ENCODE results near the gene SLC1A2.

SLC1A2 gene

GRCh38 chr11:35414311-35414710, 5.0 kb downstream of the SLC1A2 start:
- H3K4me3 ChIP-seq (ENCODE audit: low read depth, low read length) = no peak overlapping the region

GRCh38 chr11:35413598-35413997, 5.8 kb downstream of the SLC1A2 start:
- H3K4me3 ChIP-seq (ENCODE audit: low read depth, low read length) = no peak overlapping the region

GRCh38 chr11:35412285-35412684, 7.1 kb downstream of the SLC1A2 start:
- H3K4me3 ChIP-seq (ENCODE audit: low read depth, low read length) = no peak overlapping the region

DNA sequence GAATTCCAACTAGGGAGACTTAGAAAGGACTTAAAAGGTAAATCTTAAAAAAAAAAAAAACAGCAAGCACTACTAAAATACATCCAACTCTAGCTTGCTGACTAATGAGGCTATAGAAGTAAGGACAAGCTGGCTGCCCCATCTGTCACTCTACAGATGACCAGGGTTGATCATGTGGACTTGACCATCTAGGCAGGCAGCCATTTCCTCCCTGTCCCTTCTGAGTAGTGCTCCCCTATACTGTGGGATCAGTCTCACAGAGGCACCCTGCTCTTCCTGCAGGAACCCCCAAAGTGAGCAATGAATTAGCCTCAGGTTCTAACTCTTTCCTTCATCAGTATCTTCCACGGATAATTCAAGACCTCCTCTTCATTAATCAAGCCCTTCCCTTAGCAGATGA, 12.3 kb downstream of the SLC1A2 start:
- H3K4me3 ChIP-seq (ENCODE audit: low read depth, low read length) = no peak overlapping the region

DNA sequence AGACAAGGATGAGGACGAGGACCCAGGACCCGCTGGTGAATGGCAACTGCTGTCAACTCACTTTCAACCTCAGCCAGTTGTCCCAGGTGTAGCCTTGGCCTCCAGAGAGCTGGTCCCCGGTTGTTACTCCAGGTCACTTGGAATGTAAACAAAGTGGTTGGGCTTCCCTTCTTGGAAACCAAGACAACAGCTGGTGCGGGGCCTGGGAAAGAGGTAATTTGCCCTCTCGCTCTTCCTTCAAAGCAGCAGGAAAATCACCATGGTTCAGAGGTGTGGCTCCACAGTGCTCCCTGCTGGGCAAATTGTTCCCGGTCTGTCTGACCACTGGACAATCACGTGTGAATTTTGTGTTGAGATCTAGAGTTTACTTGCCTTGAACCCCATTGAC, 15.0 kb downstream of the SLC1A2 start:
- H3K4me3 ChIP-seq (ENCODE audit: low read depth, low read length) = no peak overlapping the region

DNA sequence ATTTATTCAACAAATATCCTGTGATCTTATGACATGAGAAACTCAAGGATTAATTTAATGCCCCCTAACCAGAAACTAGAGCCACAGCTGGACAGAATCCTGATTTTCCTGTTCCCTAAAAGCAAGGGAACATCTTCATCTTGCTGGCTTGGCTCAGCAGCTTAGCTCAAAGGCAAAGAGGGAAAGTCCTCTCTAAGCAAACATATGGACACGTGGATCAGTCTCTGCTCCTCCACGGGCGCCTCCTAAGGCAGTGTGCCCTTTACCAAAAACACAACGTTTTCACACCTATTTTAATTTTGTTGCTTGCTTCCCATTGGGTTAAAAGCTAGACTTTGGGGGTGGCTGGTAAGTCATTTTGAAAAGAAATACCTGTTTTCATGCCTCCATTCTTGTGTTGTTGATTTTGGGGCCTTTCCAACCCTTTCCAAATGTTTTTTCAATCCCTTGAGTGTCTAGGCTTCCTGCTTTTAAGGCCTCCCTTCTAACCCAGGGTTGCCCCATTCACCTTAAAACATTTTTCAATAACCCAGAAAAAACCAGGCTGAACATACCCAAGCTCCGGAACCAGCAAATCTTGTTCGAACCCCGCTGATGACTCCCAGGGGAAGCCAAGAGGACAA, 15.5 kb downstream of the SLC1A2 start:
- H3K4me3 ChIP-seq (ENCODE audit: low read depth, low read length) = no peak overlapping the region

DNA sequence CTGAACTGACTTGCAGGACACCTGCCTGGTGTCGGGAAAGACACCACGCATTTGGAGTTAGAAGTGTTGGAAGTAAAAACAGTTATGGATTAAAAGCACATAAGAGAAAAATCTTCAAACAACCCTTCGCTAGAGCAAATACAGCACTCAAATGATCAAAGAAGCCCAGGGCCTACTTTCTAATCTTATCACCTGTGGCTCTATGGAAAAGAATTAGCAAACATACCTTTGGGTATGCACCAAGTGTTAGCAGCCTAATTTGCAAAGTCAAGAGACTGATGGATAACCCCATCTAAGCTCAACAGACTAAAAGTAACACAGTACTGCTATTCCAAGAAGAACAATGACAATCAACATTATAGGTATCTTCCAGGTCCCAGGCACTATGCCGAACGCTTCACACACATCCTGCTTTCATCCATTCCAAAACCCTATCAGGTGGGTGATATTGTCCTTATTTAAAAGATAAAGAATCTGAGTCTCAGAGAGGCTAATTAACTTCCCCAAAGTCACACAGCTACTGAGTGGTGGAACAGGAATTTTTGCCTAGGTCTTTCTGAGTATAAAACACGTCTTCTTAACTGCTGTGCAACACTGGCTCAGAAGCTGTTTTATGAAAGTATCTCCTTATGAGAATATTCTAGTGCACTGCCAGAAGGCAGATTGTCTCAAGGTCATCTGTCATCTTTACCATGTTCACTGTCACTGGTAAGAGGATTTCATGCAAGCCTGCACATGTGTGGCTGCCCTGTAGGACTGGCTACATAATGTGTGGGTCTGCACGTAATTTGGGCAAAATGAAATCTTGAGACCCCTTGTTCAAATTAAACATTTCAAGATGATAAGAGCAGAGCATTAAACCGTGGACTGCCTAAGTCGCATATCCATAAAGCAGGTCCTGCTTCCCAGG, 16.4 kb downstream of the SLC1A2 start:
- no peak overlapping the region for H3K4me3 ChIP-seq (ENCODE audit: low read depth, low read length)

GRCh38 chr11:35398881-35399280, 20.5 kb downstream of the SLC1A2 start:
- no peak overlapping the region for H3K4me3 ChIP-seq (ENCODE audit: low read depth, low read length)

DNA sequence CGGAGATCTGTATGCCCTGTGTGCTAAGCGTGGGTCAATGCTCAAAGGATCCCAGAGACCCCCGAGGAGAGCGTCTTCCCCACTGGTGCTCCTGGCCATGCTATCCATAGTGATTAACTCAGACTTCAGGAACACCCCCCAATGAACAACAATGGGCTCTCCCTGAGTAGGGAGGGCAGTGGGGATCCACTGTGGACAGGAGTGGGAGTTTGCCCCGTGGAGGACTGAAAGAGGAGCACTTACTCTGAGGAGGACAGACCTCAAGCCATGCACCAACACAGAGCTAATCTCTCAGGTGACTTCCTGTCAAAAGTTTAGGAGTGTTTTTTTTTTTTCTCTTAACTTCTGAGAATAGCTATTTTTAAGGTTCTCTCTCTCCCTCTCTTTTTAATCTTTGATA, 24.4 kb downstream of the SLC1A2 start:
- no peak overlapping the region for H3K4me3 ChIP-seq (ENCODE audit: low read depth, low read length)

DNA sequence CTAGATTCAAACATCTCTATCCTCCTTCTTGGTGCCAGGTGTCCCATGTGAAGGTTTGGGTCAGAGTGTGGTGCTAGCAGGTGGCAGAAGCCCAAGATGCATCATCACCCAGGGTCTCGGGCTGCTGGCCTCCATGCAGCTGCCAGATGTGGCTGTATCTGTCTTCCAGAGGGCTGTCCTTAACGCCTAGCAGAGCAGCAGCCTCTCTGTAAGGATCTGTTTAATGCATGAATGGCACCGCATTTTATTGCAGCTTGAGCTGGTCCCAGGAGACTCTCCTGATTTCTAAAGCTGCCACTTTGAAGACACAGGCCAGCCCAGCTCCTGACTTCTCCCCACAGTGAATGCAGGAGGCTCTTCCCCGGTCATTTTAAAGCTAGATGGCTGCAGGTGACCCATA, 26.3 kb downstream of the SLC1A2 start:
- no peak overlapping the region for H3K4me3 ChIP-seq (ENCODE audit: low read depth, low read length)

- H3K4me3 ChIP-seq (ENCODE audit: low read depth, low read length) = no peak overlapping the region
Observed at GRCh38 chr11:35391922-35392688, 27.3 kb downstream of the SLC1A2 start.

- no peak overlapping the region for H3K4me3 ChIP-seq (ENCODE audit: low read depth, low read length)
Observed at GRCh38 chr11:35390737-35391682, 28.3 kb downstream of the SLC1A2 start.

- H3K4me3 ChIP-seq (ENCODE audit: low read depth, low read length) = no peak overlapping the region
Observed at GRCh38 chr11:35389897-35390465, 29.4 kb downstream of the SLC1A2 start.

DNA sequence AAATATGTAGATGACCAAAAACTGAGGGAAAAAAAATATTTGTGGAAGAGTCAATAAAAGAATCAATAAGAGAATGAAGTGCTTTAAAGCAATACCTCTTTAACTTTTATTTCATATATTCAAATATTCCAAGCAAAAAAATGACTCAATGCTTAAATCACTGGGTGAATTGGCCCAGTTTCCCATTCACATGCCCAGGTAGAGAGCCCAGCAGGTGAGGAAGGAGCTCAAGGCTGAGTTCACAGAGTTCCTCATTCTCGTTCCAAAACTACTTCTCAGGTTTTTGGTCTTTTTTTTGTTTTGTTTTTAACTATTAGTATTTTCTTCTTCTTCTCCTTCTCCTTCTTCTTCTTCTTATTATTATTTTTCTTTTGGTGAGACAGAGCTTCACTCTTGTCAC, 30.2 kb downstream of the SLC1A2 start:
- H3K4me3 ChIP-seq (ENCODE audit: low read depth, low read length) = no peak overlapping the region

GRCh38 chr11:35388061-35388460, 31.3 kb downstream of the SLC1A2 start:
- no peak overlapping the region for H3K4me3 ChIP-seq (ENCODE audit: low read depth, low read length)

DNA sequence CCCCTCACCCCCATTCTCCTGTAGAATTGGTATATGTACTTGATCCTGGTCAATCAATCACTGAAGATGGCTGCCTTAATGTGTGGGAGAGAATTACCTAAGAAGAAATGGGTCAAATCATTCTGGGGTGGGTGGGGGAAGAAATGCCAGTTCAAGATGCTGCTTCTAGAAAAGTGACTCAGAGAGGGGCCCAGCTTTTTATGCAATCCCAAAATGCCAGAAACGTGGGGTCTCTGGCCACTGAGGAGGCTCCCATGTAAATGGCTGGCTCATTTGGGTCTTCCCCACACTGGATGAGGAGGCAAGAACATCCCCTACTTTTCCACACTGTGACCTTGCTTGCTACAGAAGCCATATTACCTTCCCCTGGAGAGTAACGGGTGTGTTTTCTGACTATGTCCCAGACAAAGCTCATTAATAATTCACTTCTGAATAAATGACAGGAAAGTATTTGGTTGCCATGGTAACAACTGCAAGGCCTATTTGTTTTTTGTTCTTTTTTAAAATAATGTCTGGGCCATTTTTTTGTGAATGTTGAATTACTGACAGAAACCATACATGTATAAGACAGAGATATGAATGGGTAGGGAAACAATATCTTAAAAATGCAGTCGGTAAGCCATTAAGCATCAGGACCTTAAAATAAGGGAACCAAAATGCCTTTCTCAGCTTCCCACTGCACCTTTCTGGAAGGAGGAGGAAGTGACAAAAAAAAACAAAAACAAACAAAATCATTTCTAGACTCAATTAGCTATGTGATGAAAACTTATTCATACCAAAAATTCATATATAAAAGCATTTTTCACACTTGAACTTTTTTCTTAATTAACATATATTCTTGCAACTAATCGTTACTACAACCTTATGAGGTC, 32.0 kb downstream of the SLC1A2 start:
- H3K4me3 ChIP-seq (ENCODE audit: low read depth, low read length) = no peak overlapping the region

DNA sequence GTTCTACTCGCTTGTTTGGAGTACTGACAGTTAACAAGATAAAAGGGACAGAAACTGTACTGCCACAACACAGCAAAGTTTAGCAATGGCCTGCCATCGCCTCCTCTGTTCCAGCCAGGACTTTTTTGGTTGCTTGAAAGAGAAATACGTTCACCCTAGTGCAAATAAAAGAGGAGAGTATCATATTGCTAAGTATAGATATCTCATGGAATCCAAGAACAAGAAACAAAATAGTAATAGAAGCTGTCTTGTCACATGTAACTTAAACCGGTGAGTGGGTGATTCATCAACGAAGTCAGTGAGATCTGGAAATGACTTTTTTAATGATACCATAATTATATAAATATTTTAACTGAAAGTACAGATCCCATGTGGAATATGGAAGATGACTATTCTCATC, 35.4 kb downstream of the SLC1A2 start:
- H3K4me3 ChIP-seq (ENCODE audit: low read depth, low read length) = no peak overlapping the region

GRCh38 chr11:35381709-35382322, 37.5 kb downstream of the SLC1A2 start:
- H3K4me3 ChIP-seq (ENCODE audit: low read depth, low read length) = no peak overlapping the region

DNA sequence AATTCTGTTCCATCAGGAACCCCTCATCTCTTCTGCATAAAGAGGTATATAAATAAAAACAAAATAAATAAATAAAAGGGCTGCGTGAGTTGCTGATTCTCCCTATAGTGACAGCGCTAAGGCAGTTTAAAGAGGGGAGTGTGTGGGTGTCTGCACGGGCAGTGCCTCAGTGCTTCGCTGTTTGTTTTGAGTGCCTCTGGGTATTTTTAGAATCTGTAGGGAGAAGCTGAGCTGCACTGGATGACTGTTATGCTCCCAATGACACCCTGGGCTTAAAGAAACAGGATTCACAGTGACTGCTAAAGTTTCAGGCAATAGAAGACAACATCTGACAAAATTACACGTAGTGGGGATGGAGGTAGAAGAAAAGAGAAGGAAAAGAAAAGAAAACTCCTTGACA, 38.8 kb downstream of the SLC1A2 start:
- H3K4me3 ChIP-seq (ENCODE audit: low read depth, low read length) = no peak overlapping the region
